Chondrocyte (in vitro differentiated cells): ENCODE data around the gene FDX1. TPM values are rescaled to one million over a fixed set of nuclear protein-coding genes. Genes with fewer than 3 reads are reported as not detected.
A peak's percentile ranks its signal among the peaks of the same experiment; 100 is the strongest.

Source experiments
- DNase-seq: peaks from one replicate; pipeline ENCODE4 v3.0.0; 2021; ENCODE audit warnings: mixed read lengths, low spot score
- H3K27ac Mint-ChIP-seq: one replicate; pipeline ENCODE4 v1.8.0; 2021; ENCODE audit warnings: mild to moderate bottlenecking, moderate library complexity, mixed read lengths; ENCODE audit not compliant: unreplicated experiment
- H3K27me3 Mint-ChIP-seq: 2 replicates; pipeline ENCODE4 v1.8.0; 2021; ENCODE audit warnings: low read depth, mixed read lengths
- H3K36me3 Mint-ChIP-seq: 2 replicates; pipeline ENCODE4 v1.8.0; 2021; ENCODE audit warnings: low read depth, mixed read lengths
- H3K4me1 Mint-ChIP-seq: 2 replicates; pipeline ENCODE4 v1.8.0; 2021; ENCODE audit warnings: low read depth, mild to moderate bottlenecking, mixed read lengths
- H3K4me3 Mint-ChIP-seq: one replicate; pipeline ENCODE4 v1.8.0; 2021; ENCODE audit warnings: mild to moderate bottlenecking, moderate library complexity, mixed read lengths; ENCODE audit not compliant: unreplicated experiment
- H3K9me3 Mint-ChIP-seq: 2 replicates; pipeline ENCODE4 v1.8.0; 2021; ENCODE audit warnings: low read depth, mixed read lengths
- total RNA-seq: library from RNA; stranded (reverse); gene quantifications from 3 replicates; pipeline ENCODE4 v1.2.1, GENCODE V29; 2021
- TF ChIP-seq, protein P1 (sequence below): fragments of 200-600 bp; sonication (generic); IDR thresholded peaks from 2 replicates; pipeline ENCODE4 v1.5.0; 2021; ENCODE audit warnings: antibody characterized with exemption, mild to moderate bottlenecking, moderate library complexity

FDX1 gene
- total RNA-seq, 1 donor from 2014 or later = 5.6 TPM

DNA sequence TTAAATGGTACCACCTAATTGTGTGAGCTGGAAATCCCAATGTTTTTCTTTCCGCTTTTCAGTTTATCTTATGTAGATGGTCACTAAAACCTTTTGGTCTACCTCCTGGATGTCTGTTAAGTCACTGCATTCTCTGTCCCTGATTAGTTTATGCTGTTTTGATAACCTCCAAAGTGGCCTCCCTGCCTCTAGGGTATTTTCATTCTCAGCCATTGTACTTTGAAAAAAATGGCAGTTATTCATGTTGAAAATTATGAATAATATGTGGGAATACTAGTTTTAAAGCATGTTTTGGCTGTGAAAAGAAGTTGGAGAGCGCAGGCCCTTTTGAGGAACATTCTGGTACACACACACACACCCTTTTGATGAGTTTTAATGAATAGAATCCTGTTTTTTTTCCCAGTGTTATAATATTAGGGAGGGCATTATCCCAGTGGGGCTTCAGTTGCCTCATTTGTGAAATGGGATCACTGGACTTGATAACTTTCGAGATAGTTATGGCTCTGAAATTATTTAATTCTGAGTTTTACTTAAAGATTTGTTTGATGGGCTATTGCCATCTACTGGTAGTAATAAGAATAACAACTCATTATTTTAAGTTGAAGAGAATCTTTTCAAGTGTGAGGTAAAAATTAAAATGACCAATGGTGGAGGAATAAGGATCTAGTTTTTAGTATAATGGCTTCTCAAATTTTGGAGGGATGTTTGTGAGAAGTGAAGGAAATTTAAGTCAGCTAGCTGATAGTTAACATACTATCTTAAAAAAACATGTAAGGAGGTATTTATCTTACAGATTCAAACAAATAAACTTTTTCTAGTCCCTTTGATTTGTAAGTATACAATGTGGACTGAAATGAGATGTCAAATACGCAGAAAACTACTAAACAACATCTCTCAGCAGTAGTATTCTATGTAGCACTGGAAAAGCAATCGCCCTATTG is 3.9 kb downstream of the FDX1 start:
- no peaks in the 10 kb centered on the region for H3K27me3 Mint-ChIP-seq
- peaks cover 69% of the 10 kb centered on the region for H3K4me1 Mint-ChIP-seq
- H3K36me3 Mint-ChIP-seq = peaks cover 5% of the 10 kb centered on the region
- TF ChIP-seq, protein P1, sequence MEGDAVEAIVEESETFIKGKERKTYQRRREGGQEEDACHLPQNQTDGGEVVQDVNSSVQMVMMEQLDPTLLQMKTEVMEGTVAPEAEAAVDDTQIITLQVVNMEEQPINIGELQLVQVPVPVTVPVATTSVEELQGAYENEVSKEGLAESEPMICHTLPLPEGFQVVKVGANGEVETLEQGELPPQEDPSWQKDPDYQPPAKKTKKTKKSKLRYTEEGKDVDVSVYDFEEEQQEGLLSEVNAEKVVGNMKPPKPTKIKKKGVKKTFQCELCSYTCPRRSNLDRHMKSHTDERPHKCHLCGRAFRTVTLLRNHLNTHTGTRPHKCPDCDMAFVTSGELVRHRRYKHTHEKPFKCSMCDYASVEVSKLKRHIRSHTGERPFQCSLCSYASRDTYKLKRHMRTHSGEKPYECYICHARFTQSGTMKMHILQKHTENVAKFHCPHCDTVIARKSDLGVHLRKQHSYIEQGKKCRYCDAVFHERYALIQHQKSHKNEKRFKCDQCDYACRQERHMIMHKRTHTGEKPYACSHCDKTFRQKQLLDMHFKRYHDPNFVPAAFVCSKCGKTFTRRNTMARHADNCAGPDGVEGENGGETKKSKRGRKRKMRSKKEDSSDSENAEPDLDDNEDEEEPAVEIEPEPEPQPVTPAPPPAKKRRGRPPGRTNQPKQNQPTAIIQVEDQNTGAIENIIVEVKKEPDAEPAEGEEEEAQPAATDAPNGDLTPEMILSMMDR = peak; percentile 87
- H3K9me3 Mint-ChIP-seq = no peaks in the 10 kb centered on the region
- peak overlapping the region; percentile 53 for H3K27ac Mint-ChIP-seq
- no peak for DNase-seq
- H3K4me3 Mint-ChIP-seq = no peak overlapping the region

DNA sequence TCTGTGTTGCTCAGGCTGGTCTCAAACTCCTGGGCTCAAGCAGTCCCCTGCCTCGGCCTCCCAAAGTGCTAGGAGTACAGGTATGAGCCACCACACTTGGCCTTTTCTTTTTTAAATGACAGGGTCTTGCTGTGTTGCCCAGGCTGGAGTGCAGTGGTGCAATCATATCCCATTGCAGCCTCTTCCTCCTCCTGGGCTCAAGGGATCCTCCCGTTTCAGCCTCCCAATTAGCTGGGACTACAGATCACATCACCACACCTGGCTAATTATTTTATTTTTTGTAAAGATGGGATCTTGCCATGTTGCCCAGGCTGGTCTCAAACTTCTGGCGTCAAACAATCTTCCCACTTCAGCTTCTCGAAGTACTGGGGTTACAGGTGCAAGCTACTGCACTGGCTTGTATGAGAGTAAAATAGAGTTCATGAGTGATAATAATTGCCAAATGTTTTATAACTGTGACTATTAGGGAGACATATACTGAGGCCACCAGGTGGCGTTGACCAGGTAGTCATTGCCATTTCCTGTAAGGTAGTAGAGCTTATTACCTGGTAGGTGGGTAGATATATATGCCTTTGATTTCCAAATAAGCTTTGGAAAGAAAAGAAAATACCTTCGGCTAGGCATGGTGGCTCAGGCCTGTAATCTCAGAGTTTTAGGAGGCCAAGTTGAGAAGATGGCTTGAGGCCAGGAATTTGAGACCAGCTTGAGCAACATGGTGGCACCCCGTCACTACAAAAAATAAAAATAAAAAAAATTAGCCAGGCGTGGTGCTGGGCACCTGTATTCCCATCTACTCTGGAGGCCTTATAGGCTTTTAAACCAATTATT is 5.4 kb downstream of the FDX1 start:
- Mint-ChIP-seq H3K9me3 (peaks cover 3% of the 10 kb centered on the region), H3K4me3 (no peak overlapping the region), H3K27me3 (no peaks in the 10 kb centered on the region), H3K36me3 (peaks cover 9% of the 10 kb centered on the region), H3K27ac (peak overlapping the region; percentile 6), H3K4me1 (peaks cover 75% of the 10 kb centered on the region)
- no peak for DNase-seq
- TF ChIP-seq, protein P1 = peak; percentile 68

DNA sequence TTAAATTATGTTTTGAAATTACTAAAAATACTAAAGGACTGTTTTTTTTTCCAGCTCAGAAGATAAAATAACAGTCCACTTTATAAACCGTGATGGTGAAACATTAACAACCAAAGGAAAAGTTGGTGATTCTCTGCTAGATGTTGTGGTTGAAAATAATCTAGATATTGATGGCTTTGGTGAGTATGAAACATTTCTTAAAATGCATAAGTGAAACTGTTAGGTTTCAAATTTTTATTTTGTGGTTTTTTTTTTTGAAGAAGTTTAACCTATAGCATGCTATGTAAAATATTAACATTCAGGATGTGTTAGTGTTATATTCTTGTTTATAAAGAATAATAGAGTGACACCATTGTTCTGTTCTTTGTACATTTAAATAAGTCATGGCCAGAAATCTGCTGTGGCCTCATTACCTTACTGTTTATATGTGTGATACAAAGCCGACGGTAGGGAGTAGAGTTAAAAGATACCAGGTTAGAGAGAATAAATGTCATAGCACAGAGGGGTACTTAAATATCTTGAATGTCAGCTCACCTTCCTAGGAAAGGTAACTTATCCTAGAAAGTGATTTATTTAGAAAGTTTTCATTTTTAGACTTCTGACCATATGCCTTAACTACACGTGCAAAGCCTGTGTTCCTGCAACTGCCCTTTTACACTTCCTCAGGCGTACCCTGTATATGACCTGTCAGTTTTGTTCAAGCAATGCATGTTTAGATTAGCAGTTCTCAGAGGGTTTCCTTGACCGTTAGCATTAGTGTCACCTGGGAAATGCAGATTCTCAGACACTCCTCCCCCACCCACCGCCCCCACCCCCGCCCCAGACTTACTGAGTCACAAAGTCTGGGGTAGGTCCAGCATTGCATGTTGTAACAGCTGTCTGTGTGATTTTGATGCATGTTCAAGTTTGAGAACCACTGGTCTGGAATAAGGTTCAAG is 6.3 kb downstream of the FDX1 start:
- no peak for DNase-seq
- peaks cover 5% of the 10 kb centered on the region for H3K9me3 Mint-ChIP-seq
- H3K4me3 Mint-ChIP-seq = no peak overlapping the region
- TF ChIP-seq, protein P1 = no peak
- peak overlapping the region; percentile 78 for H3K27ac Mint-ChIP-seq
- peaks cover 15% of the 10 kb centered on the region for H3K36me3 Mint-ChIP-seq
- no peaks in the 10 kb centered on the region for H3K27me3 Mint-ChIP-seq
- H3K4me1 Mint-ChIP-seq = peaks cover 72% of the 10 kb centered on the region

DNA sequence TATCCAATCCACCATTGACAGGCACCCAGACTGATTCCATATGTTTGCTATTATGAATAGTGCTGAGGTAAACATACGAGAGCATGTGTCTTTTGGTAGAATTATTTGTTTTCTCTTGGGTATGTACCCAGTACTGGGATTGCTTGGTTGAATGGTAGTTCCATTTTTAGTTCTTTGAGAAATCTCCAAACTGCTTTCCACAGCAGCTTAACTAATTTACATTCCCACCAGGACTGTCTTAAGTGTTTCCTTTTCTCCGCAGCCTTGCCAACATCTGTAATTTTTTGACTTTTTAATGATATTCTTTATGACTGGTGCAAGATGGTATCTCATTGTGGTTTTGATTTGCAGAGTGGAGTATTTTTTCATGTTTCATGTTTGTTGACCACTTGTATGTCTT is 8.3 kb downstream of the FDX1 start:
- no peak for DNase-seq
- H3K36me3 Mint-ChIP-seq = peaks cover 23% of the 10 kb centered on the region
- peaks cover 53% of the 10 kb centered on the region for H3K4me1 Mint-ChIP-seq
- H3K27me3 Mint-ChIP-seq = no peaks in the 10 kb centered on the region
- H3K4me3 Mint-ChIP-seq = no peak overlapping the region
- TF ChIP-seq, protein P1 = no peak
- H3K9me3 Mint-ChIP-seq = peaks cover 7% of the 10 kb centered on the region
- no peak overlapping the region for H3K27ac Mint-ChIP-seq
